ENCODE measurements around the gene PARD3. TPM values are rescaled to one million over a fixed set of nuclear protein-coding genes. Genes with fewer than 3 reads are reported as not detected.

Gene PARD3
- total RNA-seq, 3 donors from 2014 or later: 39.5 to 87.9 (median 47.0) TPM

- DNase-seq (no peak), ATAC-seq (no peak)
- H3K9me3 ChIP-seq: no peaks in the 10 kb centered on the region
- H3K4me1 ChIP-seq (ENCODE audit: low read depth): no peaks in the 10 kb centered on the region
- no peak overlapping the region for H3K4me3 ChIP-seq
- intact Hi-C loops (cut with DNase I, micrococcal nuclease): no loop called here
- H3K36me3 ChIP-seq (ENCODE audit: low read depth): no peaks in the 10 kb centered on the region
- no peak for TF ChIP-seq CTCF (IDR thresholded peaks at IDR 0.05)
These were observed 643.1 kb downstream of the PARD3 start for GRCh38 chr10:34171957-34172527.

DNA sequence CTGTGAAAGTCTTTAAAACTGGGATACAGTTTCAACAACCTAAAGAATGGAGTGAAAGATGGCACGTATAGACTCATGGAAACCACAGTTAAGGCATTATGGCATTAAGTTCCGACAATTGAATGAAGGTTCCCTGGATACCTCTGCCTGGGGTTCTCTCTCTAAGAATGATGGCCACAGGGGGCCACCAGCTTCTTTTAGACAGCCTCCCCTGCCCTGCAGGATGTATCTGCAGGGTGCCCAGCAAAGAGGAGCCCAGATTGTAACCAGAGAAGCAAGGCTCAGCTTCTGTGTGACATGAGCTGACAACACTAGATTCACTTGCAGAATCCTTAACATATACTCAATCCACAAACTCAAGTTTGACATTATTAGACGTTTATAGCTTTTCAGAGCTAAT is 645.4 kb downstream of the PARD3 start:
- Histone ChIP-seq H3K9me3 (no peaks in the 10 kb centered on the region), H3K4me1 (ENCODE audit: low read depth) (no peaks in the 10 kb centered on the region), H3K4me3 (no peak overlapping the region), H3K36me3 (ENCODE audit: low read depth) (no peaks in the 10 kb centered on the region)
- DNase-seq (no peak), ATAC-seq (no peak)
- TF ChIP-seq CTCF (IDR thresholded peaks at IDR 0.05): no peak
- intact Hi-C loops (cut with DNase I, micrococcal nuclease): no loop called here

- TF ChIP-seq CTCF (IDR thresholded peaks at IDR 0.05): no peak
- ATAC-seq: no peak
- Histone ChIP-seq H3K36me3 (ENCODE audit: low read depth) (no peaks in the 10 kb centered on the region), H3K4me3 (no peak overlapping the region), H3K9me3 (no peaks in the 10 kb centered on the region), H3K4me1 (ENCODE audit: low read depth) (no peaks in the 10 kb centered on the region)
- DNase-seq: no peak
- intact Hi-C loops (cut with DNase I, micrococcal nuclease): no loop called here
These were observed 646.0 kb downstream of the PARD3 start for GRCh38 chr10:34169131-34169530.

DNA sequence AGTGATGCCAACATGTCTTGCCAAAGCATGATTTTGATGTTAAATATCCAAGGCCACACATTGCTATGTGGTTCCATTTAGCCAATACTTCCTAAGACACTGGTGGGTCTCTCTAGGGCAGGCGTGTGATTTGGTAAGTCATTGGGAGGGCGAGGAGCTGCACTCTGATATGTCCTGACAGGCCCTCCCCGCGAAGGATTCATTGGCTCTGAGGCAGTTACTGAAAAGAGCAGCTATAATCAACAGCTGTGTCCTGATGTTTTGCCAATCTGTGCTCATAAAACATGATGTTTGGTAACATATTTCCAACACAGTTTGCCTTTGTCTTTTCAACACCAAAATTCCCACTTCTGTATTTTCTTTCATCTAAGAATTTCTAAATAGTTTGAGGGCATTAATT is 646.7 kb downstream of the PARD3 start:
- Histone ChIP-seq H3K36me3 (ENCODE audit: low read depth) (no peaks in the 10 kb centered on the region), H3K9me3 (no peaks in the 10 kb centered on the region), H3K4me3 (no peak overlapping the region), H3K4me1 (ENCODE audit: low read depth) (no peaks in the 10 kb centered on the region)
- intact Hi-C loops (cut with DNase I, micrococcal nuclease): no loop called here
- no peak for TF ChIP-seq CTCF (IDR thresholded peaks at IDR 0.05)
- no peak for ATAC-seq
- DNase-seq: peak in 1 of 3 donors; percentile 15

DNA sequence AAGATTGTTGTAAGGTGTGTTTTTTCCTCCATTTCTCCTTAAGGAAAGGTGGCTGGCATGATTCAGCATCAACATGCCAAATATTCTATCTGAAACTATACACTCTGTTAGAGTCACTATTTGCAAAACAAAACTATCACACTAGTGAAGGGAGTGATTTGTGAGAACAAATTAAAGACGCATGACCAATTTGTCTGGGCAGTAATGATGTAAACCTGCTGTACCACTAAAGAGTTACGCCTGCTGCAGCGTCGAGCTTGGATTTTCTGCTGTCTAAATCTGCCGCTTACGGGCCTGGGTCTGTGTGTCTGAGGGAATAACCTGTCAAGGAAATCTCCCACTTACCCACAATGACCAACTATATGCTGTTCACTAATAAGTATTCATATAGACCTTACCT is 648.3 kb downstream of the PARD3 start:
- Histone ChIP-seq H3K9me3 (no peaks in the 10 kb centered on the region), H3K36me3 (ENCODE audit: low read depth) (no peaks in the 10 kb centered on the region), H3K4me3 (no peak overlapping the region), H3K4me1 (ENCODE audit: low read depth) (no peaks in the 10 kb centered on the region)
- intact Hi-C loops (cut with DNase I, micrococcal nuclease): no loop called here
- ATAC-seq (no peak), DNase-seq (no peak)
- no peak for TF ChIP-seq CTCF (IDR thresholded peaks at IDR 0.05)

- no peak for ATAC-seq
These were observed 648.7 kb downstream of the PARD3 start for GRCh38 chr10:34166354-34166753.

More at GRCh38 chr10:34166354-34166753, 648.7 kb downstream of the PARD3 start:
- Histone ChIP-seq H3K9me3 (no peaks in the 10 kb centered on the region), H3K4me1 (ENCODE audit: low read depth) (no peaks in the 10 kb centered on the region), H3K36me3 (ENCODE audit: low read depth) (no peaks in the 10 kb centered on the region), H3K4me3 (no peak overlapping the region)
- intact Hi-C loops (cut with DNase I, micrococcal nuclease): no loop called here
- no peak for TF ChIP-seq CTCF (IDR thresholded peaks at IDR 0.05)
- no peak for DNase-seq
